ENCODE results near the gene TIAM2.

TIAM2 gene

DNA sequence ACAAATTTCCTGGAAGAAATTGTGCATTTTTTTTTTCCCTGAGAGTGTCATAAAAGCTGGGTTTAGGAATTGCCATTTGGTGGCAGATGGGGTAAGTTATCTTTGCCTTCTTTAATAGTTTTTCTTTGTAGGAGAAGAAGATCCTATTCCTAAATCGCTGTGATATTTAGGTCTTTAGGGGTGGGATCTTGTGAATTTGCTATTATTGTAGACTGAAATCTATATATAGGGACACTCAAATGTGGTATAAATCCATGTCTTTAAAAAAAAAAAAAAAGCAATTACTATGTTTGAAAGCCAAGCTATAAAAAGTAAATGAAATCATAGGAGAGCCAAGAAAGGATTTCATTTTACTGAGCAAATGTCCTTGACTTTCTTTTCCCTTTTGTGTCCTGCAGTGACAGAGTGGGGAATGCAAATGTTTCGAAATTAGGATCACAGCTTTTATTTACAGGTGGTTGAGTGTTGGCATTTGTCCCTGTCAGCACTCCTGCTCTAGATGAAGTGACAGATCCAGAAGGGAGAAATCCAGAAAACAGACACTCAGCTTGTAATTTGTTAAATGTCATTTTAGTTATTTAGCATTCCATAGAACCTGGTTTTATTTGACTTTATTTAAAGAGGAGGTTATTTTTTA lies 29.4 kb downstream of the TIAM2 start:
- no peak for TF ChIP-seq LEF1 (IDR thresholded peaks at IDR 0.05; ENCODE audit: borderline replicate concordance)
- TF ChIP-seq L3MBTL2 (conservative IDR thresholded peaks at IDR 0.05): no peak
- TF ChIP-seq FOXA1 (IDR thresholded peaks at IDR 0.05): no peak
- ChIA-PET CTCF (interaction anchor here (0.7 kb wide), 1 partner anchor 10 kb away, joined by 3 read pairs; no protein-coding TSS in a partner anchor), POLR2A (no interaction called here)
- no peak for DNase-seq (ENCODE audit: extremely low spot score)

DNA sequence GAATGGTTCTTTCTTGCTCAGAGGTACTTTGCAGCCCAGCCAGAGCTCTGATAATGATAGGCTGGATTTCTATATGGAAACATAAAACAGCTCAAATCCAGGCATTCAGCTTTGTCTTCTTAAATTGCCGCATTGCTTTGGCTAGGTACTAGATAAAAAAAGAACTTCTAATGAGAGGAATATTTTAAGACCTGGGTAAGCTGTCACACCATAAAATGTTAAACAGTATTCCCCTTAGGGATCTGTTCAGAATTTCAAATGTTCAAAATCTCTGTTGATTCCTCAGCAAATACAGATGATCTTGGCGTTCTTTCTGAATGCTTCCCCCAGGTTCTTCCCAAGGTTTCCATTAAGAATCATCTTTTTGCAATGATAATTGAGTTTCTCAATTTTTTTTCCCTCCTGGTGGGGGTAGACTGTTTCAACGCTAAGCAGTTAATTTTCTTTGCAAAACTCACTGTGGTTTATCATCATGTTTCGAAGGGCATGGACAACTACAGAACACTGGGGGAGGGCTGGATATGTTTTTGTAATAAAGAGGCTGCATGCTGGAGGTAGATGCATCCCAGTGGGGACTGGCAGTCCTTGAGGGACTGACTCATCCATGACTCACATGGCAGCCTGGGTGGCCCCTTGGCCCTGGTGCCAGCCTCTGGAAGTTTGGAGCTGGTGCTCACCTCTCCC lies 31.0 kb downstream of the TIAM2 start:
- DNase-seq (ENCODE audit: extremely low spot score): no peak
- TF ChIP-seq CTBP1 (IDR thresholded peaks at IDR 0.05; ENCODE audit: borderline replicate concordance): no peak
- TF ChIP-seq SUZ12 (IDR thresholded peaks at IDR 0.05): no peak
- TF ChIP-seq FOXK2 (IDR thresholded peaks at IDR 0.05): no peak
- no peak for TF ChIP-seq LEF1 (IDR thresholded peaks at IDR 0.05; ENCODE audit: borderline replicate concordance)
- TF ChIP-seq SP1 (IDR thresholded peaks at IDR 0.05): no peak
- ChIA-PET POLR2A (no interaction called here), CTCF (interaction anchor here (0.6 kb wide), 1 partner anchor 12 kb away, joined by 3 read pairs; no protein-coding TSS in a partner anchor)

DNA sequence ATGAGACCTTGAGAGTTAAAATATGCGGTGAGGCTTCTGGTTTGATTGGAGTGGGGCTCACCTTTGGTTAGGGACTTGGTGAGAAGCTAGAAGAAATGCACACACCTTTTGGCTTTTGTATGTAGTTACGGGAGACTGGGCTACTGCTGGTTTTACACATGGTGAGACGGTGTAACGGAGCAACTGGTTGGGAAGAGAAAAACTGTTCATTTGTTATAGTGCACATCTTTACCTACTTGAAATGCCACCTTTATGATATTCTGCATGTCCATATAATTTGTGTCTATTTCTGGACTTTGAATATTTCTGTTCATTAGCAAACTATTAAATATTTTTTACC lies 31.6 kb downstream of the TIAM2 start:
- ChIA-PET POLR2A (no interaction called here), CTCF (no interaction called here)
- DNase-seq (ENCODE audit: extremely low spot score): no peak
- TF ChIP-seq ELF4 (IDR thresholded peaks at IDR 0.05) (no peak), ARNT (IDR thresholded peaks at IDR 0.05) (no peak), L3MBTL2 (conservative IDR thresholded peaks at IDR 0.05) (no peak), SUZ12 (IDR thresholded peaks at IDR 0.05) (no peak), NFRKB (IDR thresholded peaks at IDR 0.05) (no peak), FOXM1 (IDR thresholded peaks at IDR 0.05; ENCODE audit: borderline replicate concordance) (no peak), CTBP1 (IDR thresholded peaks at IDR 0.05; ENCODE audit: borderline replicate concordance) (no peak), ZNF384 (IDR thresholded peaks at IDR 0.05) (no peak), LEF1 (IDR thresholded peaks at IDR 0.05; ENCODE audit: borderline replicate concordance) (no peak), TARDBP (IDR thresholded peaks at IDR 0.05) (no peak), FOXK2 (IDR thresholded peaks at IDR 0.05) (no peak), BHLHE40 (IDR thresholded peaks at IDR 0.05; ENCODE audit: borderline replicate concordance) (no peak), SP1 (IDR thresholded peaks at IDR 0.05) (no peak), HDGF (IDR thresholded peaks at IDR 0.05; ENCODE audit: borderline replicate concordance) (no peak), FOXA1 (IDR thresholded peaks at IDR 0.05) (no peak)
- TF ChIP-seq, protein P1, sequence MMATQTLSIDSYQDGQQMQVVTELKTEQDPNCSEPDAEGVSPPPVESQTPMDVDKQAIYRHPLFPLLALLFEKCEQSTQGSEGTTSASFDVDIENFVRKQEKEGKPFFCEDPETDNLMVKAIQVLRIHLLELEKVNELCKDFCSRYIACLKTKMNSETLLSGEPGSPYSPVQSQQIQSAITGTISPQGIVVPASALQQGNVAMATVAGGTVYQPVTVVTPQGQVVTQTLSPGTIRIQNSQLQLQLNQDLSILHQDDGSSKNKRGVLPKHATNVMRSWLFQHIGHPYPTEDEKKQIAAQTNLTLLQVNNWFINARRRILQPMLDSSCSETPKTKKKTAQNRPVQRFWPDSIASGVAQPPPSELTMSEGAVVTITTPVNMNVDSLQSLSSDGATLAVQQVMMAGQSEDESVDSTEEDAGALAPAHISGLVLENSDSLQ (IDR thresholded peaks at IDR 0.05): no peak

DNA sequence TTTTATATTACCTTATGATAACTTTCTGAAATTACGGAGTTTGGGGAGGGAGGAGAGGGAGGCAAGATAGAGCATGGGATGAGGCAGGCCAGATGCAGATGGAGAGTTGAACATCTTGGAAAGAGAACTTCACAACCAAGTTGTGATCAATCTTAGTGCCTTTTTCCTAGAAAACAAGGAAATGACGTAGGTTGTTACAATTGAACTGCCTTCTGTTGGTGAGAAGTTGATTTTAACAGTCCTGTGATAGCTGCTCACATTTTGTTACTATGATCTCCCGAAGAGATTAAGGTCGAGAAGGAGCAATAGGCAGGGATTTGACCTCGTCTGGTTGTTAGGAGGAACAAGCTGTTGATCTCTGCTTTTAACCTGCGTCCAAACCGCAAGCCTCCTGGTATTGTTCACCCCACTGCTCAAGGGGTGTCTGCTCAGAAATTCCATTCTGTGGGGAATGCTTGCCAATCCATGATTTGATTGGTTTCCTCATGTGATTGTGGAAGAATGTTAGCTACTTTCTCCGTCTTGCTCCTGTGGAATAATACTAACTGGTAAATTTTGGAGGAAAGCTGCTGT lies 35.1 kb downstream of the TIAM2 start:
- ChIA-PET CTCF (no interaction called here), POLR2A (no interaction called here)
- TF ChIP-seq, protein P1 (IDR thresholded peaks at IDR 0.05): no peak
- TF ChIP-seq TARDBP (IDR thresholded peaks at IDR 0.05) (no peak), FOXK2 (IDR thresholded peaks at IDR 0.05) (no peak), SUZ12 (IDR thresholded peaks at IDR 0.05) (no peak), LEF1 (IDR thresholded peaks at IDR 0.05; ENCODE audit: borderline replicate concordance) (no peak), FOXM1 (IDR thresholded peaks at IDR 0.05; ENCODE audit: borderline replicate concordance) (no peak), ELF4 (IDR thresholded peaks at IDR 0.05) (no peak), ZNF384 (IDR thresholded peaks at IDR 0.05) (no peak), L3MBTL2 (conservative IDR thresholded peaks at IDR 0.05) (no peak), BHLHE40 (IDR thresholded peaks at IDR 0.05; ENCODE audit: borderline replicate concordance) (no peak), FOXA1 (IDR thresholded peaks at IDR 0.05) (no peak), CTBP1 (IDR thresholded peaks at IDR 0.05; ENCODE audit: borderline replicate concordance) (no peak)
- DNase-seq (ENCODE audit: extremely low spot score): no peak

DNA sequence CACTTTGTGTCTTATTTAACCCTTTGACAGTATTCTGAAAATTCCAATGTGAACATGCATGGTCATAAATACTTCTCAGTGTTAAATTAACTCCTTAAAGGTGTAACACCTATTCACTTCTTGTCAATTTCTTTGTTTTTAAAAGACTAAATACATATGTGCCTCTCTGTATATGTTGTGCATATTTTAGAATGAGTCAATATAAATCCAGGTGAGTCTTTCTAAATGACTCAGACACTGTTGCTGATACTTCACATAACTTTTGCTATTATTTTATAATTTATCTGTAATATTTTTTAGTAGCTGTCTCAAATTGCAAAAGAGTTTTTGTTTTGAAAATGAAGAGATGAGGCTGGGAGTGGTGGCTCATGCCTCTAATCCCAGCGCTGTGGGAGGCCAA lies 36.0 kb downstream of the TIAM2 start:
- CTCF ChIA-PET: no interaction called here
- POLR2A ChIA-PET: no interaction called here
- TF ChIP-seq NFRKB (IDR thresholded peaks at IDR 0.05) (no peak), FOXK2 (IDR thresholded peaks at IDR 0.05) (no peak), SUZ12 (IDR thresholded peaks at IDR 0.05) (no peak), FOXA1 (IDR thresholded peaks at IDR 0.05) (no peak), CTBP1 (IDR thresholded peaks at IDR 0.05; ENCODE audit: borderline replicate concordance) (no peak), L3MBTL2 (conservative IDR thresholded peaks at IDR 0.05) (no peak), FOXM1 (IDR thresholded peaks at IDR 0.05; ENCODE audit: borderline replicate concordance) (no peak), SP1 (IDR thresholded peaks at IDR 0.05) (no peak)
- DNase-seq (ENCODE audit: extremely low spot score): no peak

DNA sequence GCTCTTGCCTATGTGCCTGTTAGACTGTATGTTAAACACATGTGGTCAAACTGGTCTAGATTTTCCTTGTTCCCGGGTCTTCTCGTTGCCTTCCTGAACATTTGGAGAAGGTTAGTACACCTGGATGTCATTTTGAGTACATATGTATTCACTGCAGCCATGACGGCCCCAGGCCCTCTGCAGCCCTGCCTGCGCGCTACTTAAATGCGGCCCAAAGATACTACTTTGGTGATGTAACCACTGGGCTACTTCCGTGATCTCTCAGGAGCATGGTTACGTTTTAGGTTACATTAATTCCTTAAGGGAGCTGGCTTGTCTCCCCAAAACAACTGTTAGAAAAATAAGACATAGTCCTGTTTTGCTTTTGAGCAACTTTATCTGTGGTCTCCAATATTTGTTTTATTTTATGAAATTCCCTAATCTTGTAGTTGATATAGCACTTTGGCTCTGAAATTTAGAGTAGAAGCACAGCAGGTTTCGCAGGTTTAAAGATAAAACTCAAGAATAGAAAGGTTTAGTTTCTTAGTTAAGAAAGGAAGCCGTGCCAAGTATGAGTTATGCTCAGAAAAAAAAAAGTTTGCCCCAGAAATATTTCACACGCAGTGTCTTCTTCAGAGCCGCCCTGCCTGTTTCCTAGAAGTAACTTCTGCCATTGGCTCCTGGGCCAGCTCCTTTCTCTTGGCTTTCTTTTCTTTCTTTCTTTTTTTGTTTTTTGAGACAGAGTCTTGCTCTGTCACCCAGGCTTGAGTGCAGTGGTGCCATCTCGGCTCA lies 38.1 kb downstream of the TIAM2 start:
- TF ChIP-seq BHLHE40 (IDR thresholded peaks at IDR 0.05; ENCODE audit: borderline replicate concordance) (no peak), FOXA1 (IDR thresholded peaks at IDR 0.05) (no peak)
- DNase-seq (ENCODE audit: extremely low spot score): no peak
- ChIA-PET CTCF (interaction anchor here (0.6 kb wide), 1 partner anchor 32 kb away, joined by 3 read pairs; no protein-coding TSS in a partner anchor), POLR2A (no interaction called here)

Measured in HEK293T (cell line).